Superior temporal gyrus (tissue), 1 donor: ENCODE results near the gene DNAJC25.

ENCODE experiments used
- DNase-seq: peaks from one replicate; pipeline ENCODE4 v3.0.0-alpha.2; 2016; ENCODE audit errors: extremely low spot score

The DNAJC25 gene

DNA sequence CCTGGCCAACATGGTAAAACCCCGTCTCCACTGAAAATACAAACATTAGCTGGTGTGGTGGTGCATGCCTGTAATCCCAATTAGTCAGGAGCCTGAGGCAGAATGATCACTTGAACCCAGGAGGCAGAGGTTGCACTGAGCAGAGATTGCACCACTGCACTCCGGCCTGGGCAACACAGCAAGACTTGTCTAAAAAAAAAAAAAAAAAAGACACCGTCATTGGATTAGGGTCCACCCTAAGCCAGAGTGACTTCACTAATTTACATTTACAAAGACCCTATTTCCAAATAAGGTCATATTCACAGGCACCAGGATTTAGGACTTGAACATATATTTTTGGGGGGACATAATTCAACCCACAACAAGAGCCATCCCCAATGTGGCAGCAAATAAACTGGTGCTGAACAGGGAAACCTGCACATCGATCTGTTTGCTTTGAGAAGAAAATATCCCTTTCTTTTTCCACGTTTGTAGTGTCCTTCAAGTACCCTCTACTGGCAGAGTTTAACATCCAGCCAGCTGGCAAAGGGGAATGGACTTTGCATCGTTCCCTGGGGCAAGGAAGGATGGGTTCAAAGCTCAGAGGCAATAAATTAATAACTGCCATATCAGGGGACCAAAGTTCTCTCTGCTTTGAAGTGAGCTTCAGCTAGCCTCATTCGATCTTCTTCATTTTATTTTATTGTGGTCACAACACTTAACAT, 3.7 kb upstream of the DNAJC25 start:
- DNase-seq, result no peak

DNA sequence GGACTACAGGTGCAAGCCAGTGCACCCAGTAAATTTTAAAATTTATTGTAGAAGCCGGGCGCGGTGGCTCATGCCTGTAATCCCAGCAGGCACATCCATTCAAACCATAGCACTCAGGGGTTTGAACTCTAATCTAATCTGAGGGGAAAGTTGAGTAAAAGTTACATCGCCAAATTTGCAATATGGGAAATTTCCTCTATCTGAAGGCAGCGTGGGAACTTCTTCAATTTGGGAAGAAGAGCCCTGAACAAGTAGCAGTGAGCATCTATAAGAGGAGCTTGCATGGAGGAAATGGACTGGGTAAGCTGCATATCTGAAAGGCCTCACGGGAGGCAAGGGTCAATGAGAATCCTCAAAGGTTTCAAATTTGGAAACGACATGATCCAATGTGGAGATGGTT, 2.7 kb upstream of the DNAJC25 start:
- no peak for DNase-seq

DNA sequence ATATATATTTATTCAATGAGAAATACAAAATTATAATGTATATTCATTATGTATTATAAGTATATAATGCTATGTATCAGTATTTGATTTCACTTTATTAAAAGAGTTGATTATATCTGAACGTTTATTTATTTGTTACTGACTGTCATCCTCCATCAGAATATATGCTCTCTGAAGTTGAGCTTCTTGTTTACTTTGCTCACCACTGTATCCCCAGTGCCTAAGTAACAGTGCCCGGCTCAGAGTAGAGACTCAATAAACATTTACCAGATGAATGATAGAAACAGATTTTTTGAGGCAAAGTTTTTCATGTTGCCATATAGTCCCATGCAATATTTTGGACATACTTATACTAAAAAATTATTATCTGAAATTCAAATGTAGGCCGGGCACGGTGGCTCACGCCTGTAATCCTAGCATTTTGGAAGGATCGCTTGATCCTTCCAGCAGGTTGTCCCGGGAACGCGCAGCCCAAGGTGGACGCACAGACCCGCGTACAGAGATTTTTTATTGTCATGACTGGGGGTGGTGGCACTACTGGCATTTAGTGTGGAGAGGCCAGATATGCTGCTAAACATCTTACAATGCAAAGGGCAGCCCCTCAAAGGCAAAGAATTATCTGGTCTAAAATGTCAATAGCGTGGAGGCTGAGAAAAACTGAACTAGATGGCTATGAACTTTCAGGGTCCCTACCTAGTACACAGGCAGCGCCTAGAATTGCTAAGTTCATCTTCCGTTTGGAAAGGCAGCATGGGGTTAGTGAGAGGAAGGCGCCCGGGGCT, 761 bp upstream of the DNAJC25 start:
- no peak for DNase-seq

DNA sequence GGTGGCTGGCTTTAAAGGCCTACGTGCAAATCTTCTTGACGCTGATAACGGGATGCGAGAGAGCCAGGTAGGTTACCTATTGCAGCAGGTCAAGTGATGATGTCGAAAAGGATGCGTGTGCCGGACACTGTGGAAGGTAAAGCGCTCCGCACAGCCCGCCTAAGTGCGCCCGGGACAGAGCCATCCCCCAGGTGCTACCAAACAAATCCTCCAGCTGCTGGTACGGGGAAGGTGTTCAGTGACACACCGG, 245 bp upstream of the DNAJC25 start:
- DNase-seq, result no peak

DNA sequence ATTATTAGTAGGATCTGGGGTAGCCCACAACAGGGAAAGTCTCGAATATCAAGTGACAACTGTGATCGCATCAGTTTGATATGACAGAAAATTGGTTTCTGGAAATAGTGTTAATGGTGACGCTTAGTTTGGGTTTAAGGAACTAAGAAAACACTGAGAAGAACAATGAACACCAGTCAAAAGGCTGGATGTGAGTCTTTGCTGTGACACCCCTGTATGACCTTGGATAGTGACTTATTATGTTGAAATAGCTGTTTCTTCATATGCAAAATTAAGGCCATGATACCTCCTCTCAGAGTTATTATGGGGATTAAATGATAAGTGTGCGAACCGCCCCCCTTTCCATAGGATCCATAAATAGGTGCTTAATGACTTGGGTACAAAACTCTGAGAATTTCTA, 926 bp downstream of the DNAJC25 start:
- no peak for DNase-seq

DNA sequence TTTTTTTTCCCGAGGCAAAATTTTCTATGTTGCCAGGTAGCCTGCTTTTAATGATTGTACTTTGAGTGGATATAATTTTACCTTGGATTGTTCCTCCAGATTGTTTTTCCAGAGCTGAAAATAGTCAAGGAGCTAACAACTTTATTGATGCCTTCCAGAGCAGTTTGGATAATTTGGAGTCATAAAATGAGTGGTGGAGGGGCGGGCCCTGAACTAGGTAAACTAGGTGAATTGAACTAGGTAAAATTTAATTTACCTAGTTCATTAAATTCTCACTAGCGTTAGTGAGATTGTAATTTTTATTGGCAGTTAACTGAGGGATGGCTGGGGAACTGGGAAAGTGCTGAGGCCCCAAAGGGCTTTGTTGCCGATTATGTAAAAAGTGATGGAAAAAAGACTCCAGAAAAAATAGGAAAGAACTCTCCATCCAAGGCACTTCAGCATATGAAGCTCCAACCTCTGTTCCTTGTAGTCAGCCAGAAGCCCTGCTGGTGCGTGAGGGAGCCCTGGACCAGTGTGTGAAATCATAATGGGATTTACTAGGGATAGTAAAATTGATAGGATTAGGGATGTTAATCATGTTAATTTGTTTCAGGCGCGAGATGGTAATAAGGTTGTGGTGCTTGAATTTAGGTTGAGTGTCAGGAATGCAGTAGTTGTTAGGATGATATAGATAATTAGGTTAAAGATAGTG, 1.7 kb downstream of the DNAJC25 start:
- DNase-seq, result no peak

DNA sequence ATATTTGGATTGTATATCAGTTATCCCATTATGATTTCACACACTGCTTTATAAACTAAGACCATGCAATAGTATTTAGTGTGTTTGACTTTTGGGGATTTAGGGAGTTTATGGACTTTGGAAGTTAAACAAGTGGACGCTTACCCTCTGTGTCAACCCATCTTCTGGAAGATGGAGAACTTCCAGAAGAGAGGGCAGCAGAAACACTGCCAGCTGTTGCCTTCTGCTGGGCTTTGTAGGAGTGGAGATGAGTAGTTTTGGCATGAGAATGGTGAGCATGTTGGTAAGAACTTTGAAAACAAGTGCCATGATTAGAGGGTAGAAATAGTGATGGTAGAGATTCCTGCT, 2.2 kb downstream of the DNAJC25 start:
- no peak for DNase-seq

DNA sequence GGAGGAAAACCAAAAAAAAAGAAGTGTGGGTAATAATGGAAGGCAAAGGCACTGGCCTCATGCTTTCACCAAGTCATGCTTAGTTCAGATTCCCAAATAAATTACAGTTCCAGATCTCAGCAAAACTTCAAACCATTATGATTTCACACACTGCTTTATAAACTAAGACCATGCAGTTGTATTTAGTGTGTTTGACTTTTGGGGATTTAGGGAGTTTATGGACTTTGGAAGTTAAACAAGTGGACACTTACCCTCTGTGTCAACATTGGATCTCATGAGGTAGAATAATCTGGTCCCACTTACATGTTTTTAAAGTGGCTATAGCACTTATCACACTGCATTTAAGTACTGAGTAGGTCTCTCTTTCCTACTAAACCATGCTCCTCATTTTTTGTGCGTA, 3.7 kb downstream of the DNAJC25 start:
- DNase-seq, result no peak

DNA sequence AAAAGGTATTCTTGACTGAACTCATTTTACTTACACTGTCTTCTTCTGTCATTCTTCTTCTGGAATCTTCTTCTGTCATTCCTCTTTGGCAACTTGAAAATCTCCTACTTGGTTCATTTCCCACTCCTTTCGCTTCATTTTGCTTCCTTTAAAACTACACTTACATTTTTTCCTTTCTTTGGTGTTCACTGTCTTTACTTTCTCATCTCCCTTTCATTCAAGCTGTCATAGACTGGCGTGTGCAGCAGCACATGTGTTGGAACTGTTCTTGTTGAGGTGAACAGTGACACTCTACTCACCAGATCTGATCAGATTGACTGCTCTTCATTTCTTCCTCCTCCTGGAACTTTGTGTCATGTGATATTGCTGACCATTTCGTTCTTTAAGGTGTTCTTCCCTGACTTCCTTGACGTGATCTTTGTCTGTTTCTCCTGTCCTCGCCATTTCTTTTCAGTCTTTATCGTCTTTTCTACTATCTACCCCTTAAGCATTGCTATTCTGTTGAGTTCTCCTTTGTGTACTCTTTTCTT, 6.4 kb downstream of the DNAJC25 start:
- DNase-seq, result no peak

DNA sequence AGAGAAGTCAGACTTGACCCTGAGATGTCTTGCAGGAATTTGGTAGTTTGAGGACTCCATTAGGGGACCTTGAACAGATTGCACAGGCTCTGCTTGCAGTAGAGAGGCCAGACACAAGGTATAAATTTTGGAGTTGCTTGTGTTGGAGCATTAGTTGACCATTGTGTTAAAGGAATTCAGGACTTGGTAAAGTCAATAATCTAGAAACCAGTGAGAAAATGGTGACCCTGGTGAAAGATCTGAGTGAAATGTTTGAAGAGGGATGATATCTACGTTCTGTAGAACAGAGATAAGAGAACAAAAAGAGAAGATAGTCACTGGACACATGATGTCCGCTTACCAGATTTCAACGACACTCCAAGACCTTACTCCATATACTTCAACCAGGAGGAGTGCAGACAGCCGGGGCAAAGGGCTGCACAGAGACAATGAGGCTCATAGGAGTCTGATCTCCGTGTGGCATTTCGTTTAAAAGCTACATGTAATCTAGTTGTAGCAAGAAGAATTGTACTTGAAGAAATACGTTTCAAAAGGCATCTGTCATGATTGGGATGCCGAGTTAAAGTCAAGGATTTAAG, 13.2 kb downstream of the DNAJC25 start:
- DNase-seq, result no peak

DNA sequence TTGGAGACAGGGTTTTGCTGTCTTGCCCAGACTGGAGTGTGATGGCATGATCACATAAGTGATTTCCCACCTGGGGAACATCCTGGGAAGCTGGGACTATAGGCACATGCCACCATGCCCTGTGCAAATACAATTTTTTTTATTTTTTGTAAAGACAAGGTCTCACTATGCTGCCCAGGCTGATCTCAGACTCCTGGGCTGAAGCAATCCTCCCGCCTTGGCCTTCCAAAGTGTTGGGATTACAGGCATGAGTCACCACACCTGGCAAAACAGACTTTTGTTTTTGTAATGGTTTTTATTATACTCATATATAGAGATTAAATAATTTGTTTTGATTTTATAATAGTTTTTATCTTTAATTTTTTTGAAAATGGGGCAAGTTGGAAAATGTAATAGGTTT, 14.7 kb downstream of the DNAJC25 start:
- no peak for DNase-seq

DNA sequence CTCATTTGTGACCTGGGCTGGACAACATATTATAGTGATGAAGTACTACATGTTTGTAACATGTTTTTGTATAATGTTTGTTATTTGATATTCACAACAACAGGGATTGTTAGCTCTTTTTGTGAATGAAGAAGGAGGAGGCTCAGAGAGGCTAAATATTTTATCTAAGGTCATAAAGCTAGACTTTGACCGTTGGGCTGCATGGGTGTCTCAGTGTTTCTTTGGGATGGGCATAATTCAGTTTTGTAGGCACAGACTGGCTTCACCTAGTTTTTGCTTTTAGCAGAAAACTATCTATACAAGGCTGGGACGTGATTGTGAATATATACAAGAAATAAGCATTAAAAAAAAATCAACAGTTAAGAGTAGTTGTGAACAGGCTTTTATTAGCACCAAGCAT, 15.3 kb downstream of the DNAJC25 start:
- no peak for DNase-seq

DNA sequence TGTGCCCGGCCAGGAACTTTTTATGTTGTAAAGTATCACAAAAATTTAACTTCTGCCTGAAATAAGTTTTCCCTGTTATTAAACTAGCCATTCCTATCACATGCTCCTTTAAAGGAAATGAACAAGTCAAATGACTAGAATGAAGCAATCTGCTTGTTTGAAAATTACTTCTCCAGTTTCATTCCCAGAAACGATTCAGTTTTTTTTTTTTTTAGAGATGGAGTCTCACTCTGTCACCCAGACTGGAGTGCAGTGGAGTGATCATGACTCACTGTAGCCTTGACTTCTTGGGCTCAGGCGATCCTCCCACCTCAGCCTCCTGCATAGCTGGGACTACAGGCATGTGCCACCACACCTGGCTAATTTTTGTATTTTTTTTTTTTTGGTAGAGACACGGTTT, 16.9 kb downstream of the DNAJC25 start:
- DNase-seq, result no peak

DNA sequence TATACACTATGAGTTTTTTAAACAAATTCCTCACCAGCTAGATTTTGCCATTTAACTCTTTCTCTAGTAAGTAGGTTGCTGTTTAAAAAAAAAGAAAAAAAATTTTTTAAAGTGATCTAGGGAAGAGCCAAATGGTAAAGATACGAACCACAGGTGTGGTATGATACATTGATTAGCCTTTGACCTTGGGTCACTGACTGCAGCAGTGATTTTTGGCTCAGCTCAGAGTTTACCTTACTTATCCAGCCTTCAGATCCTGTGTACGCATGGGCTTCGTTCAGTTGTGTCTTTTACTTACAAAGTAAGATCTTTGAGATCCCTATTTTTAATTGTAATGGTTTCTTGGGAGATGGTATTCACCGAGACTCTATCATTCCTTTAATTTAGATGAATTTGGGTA, 17.9 kb downstream of the DNAJC25 start:
- DNase-seq, result no peak

DNA sequence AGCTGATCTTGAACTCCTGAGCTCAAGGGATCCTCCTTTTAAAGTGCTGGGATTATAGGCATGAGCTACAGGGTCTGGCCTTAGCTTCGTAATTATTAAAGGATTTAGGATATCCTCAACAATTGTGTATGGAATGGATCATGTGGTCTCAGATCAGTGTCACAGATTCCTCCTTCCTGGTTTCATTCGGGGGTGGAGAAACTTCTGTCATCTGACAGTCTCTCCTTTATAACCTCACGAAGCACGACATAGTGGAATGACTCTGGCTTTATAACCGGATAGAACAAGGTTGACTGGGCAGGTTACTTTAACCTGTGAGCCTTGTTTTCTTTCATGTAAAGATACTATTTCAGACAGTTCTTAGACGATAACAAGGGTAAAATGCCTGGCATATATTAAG, 25.9 kb downstream of the DNAJC25 start:
- DNase-seq, result no peak

DNA sequence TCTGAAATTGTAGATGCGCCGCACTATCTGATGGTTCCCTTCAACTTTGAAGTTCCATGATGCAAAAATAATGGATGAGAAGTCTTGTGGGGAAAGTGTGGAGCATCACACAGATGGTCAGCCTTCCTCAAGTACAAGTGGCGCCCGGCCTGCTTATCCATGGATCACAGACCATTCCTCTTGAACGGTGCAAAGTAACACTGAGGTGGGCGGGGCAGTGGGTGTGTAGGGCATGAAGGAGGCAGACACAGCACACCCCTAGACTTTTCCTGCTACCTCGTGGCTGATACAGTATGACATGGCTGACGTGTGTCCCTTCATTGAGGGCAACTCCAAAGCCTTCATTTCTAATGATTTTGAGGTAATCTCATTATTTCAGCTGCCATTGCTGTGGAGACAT, 27.8 kb downstream of the DNAJC25 start:
- DNase-seq, result no peak

DNA sequence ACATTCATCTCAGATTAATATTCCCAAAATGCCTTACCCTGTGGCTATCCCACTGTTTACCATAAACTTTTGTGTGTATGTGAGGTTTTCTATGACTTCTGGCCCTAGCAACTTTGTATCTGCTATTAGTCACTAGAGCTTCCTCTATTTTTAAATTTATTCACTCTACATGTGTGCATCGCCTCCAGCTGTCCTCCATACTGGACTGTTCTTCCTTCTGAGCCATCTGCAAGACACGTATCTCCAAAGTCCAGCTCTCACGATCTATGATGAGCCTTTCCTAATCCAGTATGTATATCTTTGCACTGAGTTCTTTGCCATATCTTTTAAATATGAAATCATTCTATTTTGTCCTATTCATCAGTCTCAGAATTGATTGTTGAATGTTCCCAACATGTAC, 28.6 kb downstream of the DNAJC25 start:
- no peak for DNase-seq

DNA sequence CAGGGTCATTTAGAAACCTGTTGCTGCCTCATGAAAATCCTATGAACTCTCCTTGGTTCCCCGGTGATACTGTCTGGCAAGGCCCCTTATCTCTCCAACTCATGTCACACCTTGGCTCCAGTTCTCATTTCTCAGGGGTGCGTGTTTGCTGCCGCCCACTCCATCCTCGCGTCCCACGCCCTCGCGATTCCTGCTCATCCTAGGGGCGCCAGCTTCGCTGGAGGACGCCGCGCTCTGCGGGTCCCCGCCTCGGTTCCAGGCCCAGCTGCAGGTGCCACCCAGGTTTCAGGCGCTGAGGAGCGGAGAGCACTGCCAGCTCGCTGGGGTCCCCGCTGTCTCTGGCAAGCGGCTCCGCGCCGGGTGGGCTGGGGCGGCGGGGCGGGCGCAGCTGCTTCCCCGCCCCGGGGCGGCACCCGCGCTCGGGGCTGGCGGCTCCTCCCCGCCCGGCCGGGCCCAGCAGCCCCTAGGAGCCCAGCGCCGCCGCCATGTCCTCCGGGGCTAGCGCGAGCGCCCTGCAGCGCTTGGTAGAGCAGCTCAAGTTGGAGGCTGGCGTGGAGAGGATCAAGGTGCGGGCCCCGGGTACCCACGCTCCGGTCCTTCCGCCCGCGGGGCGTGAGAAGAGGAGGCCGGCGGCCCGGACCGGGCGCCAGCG, 30.1 kb downstream of the DNAJC25 start, which contains the start of gene GNG10:
Gene GNG10, plus strand, starts transcription at position 456 of the 652 bp plus-strand sequence. Its CDS starts 30 bp downstream, at position 486.
- peak; percentile 55 for DNase-seq

DNA sequence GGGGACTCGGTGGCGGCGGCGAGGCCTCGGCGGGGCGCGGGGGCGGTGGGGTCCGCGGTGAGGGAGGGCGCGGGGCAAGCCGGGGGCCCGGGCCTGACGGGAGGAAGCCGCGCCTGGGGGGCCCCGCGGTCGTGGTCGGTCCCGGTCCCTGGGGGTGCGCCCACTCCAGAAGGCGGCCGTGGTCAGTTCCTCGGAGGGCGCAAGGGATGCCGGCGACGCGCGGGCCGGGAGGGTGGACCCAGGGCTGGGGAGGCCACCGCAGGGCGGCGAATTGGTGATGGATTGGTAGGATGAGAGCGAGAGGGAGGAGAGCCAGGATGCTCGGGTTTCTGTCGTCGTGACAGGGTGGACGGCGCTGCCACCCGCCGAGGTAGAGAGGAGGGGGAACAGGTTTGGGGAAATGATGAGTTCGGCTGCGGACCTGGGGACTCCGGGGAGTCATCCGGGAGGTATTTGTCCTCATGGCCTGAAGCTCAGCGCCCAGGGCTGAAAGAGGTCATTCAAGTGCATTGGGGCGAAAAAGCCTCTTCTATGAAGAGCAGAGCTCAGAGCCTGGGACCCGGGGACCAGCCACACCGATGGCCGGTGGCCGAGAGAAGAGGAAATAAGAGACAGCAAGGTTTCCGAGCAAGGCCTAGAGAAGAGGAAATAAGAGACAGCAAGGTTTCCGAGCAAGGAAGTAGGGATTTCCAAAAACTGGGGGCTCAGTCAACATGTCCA, 30.8 kb downstream of the DNAJC25 start:
- DNase-seq, result peak; percentile 44

DNA sequence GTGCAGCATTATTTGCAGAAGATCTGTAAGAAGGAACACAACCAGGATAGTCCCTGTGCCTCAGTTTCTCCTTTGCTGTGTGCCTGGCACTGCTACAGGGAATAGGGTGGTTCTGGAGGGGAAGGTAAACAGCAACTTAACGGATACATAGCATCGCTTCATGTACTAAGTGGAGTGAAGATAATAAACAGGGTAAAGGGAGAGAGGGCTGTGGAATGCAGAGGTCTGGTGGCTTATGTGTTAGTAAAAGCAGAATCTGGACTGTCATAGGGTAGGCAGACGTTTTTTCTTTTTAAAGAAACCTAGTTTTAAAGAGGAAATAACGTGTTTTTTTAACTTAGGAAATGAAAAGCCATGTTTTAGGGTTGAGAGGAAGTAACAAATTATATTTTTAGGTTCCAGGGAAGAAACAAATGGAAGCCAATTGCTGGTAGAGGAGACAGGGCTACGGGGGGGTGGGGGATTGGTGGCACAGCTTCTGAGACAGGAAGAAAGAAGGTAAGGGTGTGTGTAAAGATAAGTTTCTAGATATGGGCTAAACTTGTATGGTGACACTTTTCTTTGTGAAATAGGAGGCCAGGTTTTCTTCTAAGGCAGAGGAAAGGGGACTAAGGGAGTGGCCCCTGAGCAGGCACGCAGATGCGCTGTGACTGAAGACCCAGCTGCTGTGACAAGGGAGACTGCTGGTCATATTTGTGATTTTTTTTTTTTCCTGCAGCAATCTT, 31.6 kb downstream of the DNAJC25 start:
- DNase-seq, result no peak
